ENCODE data around the gene ZNF831.

- TF ChIP-seq CTCF (IDR thresholded peaks at IDR 0.05) (no peak), FOXP4 (CRISPR knock-in tag; IDR thresholded peaks at IDR 0.05) (no peak), E2F5 (CRISPR knock-in tag; IDR thresholded peaks at IDR 0.05) (no peak), MAX (CRISPR knock-in tag; IDR thresholded peaks at IDR 0.05) (no peak), CBFB (CRISPR knock-in tag; IDR thresholded peaks at IDR 0.05; ENCODE audit: low read depth) (no peak), ZSCAN18 (CRISPR knock-in tag; IDR thresholded peaks at IDR 0.05) (no peak), IRF2 (CRISPR knock-in tag; IDR thresholded peaks at IDR 0.05; ENCODE audit: borderline replicate concordance, low read depth) (no peak), PREB (CRISPR knock-in tag; IDR thresholded peaks at IDR 0.05; ENCODE audit: borderline replicate concordance) (no peak), NFYB (CRISPR knock-in tag; conservative IDR thresholded peaks at IDR 0.05; ENCODE audit: low read depth) (no peak), SMAD4 (CRISPR knock-in tag; IDR thresholded peaks at IDR 0.05) (no peak), JUN (CRISPR knock-in tag; IDR thresholded peaks at IDR 0.05) (no peak), ESRRA (CRISPR knock-in tag; IDR thresholded peaks at IDR 0.05; ENCODE audit: borderline replicate concordance) (no peak), NFE2L1 (CRISPR knock-in tag; IDR thresholded peaks at IDR 0.05) (no peak), HMGXB4 (CRISPR knock-in tag; IDR thresholded peaks at IDR 0.05) (no peak)
Measured at GRCh38 chr20:59217794-59218280, 54.2 kb downstream of the ZNF831 start.

All from WTC11 (cell line).